IMR-90 (cell line): Measurements from ENCODE around the gene CAMK4. TPM values are rescaled to one million over a fixed set of nuclear protein-coding genes. Genes with fewer than 3 reads are reported as not detected.

Experiments
- ATAC-seq: fragments of 200-7000 bp; cut with Tn5 transposase; 2 replicates; pipeline ENCODE4 v1.9.1; 2020; ENCODE audit warnings: low read depth, mild to moderate bottlenecking, moderate library complexity
- BruUV-seq: library from RNA; stranded (reverse); fragments of 400-500 nt; replicated peaks from 2 replicates; lab custom pipeline; 2021; lab: Mats Ljungman, UMichigan
- CTCF ChIA-PET: fragments of 300-600 bp; formaldehyde crosslinking; extraction: SDS; loops from one replicate; lab custom pipeline; 2021; ENCODE audit warnings: antibody characterized with exemption; lab: Yijun Ruan, JAX
- POLR2A ChIA-PET: fragments of 300-600 bp; sonication (Branson Sonifier 250); formaldehyde crosslinking; loops from one replicate; lab custom pipeline; 2022; ENCODE audit warnings: antibody characterized with exemption; ENCODE audit not compliant: unreplicated experiment; lab: Charles Lee
- DNase-seq: peaks from one replicate; pipeline ENCODE4 v3.0.0; 2013
- H2AFZ ChIP-seq: replicated peaks from 2 replicates; pipeline ENCODE3; 2013; ENCODE audit warnings: low read length, mild to moderate bottlenecking; ENCODE audit not compliant: poor library complexity
- H2AK5ac ChIP-seq: 2 replicates; pipeline ENCODE4 v1.6.1; 2013; ENCODE audit warnings: low read depth, low read length, inconsistent platforms
- H2AK9ac ChIP-seq: replicated peaks from 2 replicates; pipeline ENCODE3; 2013; ENCODE audit warnings: mild to moderate bottlenecking, low read depth, low read length, moderate library complexity; ENCODE audit not compliant: poor library complexity
- H2BK120ac ChIP-seq: 2 replicates; pipeline ENCODE4 v1.6.1; 2013; ENCODE audit warnings: low read depth, low read length, inconsistent platforms
- H2BK15ac ChIP-seq: 3 replicates; pipeline ENCODE4 v1.6.1; 2013; ENCODE audit warnings: low read depth, low read length, inconsistent platforms
- H2BK20ac ChIP-seq: 2 replicates; pipeline ENCODE4 v1.6.1; 2013; ENCODE audit warnings: low read depth, mild to moderate bottlenecking, inconsistent platforms, low read length, moderate library complexity
- H2BK5ac ChIP-seq: 2 replicates; pipeline ENCODE4 v1.6.1; 2013; ENCODE audit warnings: mild to moderate bottlenecking, low read depth, low read length, inconsistent platforms; ENCODE audit not compliant: poor library complexity, severe bottlenecking
- H3K14ac ChIP-seq: replicated peaks from 2 replicates; pipeline ENCODE4 v1.6.1; 2013; ENCODE audit warnings: low read depth, low read length, inconsistent platforms
- H3K18ac ChIP-seq: 2 replicates; pipeline ENCODE4 v1.6.1; 2013; ENCODE audit warnings: low read depth, low read length, control low read depth
- H3K23ac ChIP-seq: 2 replicates; pipeline ENCODE4 v1.6.1; 2013; ENCODE audit warnings: low read depth, low read length, inconsistent platforms
- H3K27ac ChIP-seq: 2 replicates; pipeline ENCODE4 v1.5.1; 2013; ENCODE audit warnings: mild to moderate bottlenecking, control low read depth, low read length; ENCODE audit not compliant: insufficient read depth
- H3K27me3 ChIP-seq: 2 replicates; pipeline ENCODE4 v1.6.1; 2013; ENCODE audit warnings: low read length; ENCODE audit not compliant: control insufficient read depth, insufficient read depth
- H3K36me3 ChIP-seq: 2 replicates; pipeline ENCODE4 v1.6.1; 2013; ENCODE audit warnings: low read length, mixed read lengths; ENCODE audit not compliant: control insufficient read depth, insufficient read depth
- H3K4ac ChIP-seq: 2 replicates; pipeline ENCODE4 v1.6.1; 2013; ENCODE audit warnings: low read depth, low read length, inconsistent platforms
- H3K4me1 ChIP-seq: 2 replicates; pipeline ENCODE4 v1.6.1; 2013; ENCODE audit warnings: low read length, mixed read lengths; ENCODE audit not compliant: control insufficient read depth, insufficient read depth
- H3K4me2 ChIP-seq: 2 replicates; pipeline ENCODE4 v1.6.1; 2013; ENCODE audit warnings: low read depth, mild to moderate bottlenecking, control low read depth, low read length, moderate library complexity
- H3K4me3 ChIP-seq: 2 replicates; pipeline ENCODE4 v1.5.1; 2013; ENCODE audit warnings: low read depth, mild to moderate bottlenecking, control low read depth, low read length, moderate library complexity; ENCODE audit not compliant: insufficient read depth
- H3K56ac ChIP-seq: 2 replicates; pipeline ENCODE4 v1.6.1; 2013; ENCODE audit warnings: low read length, inconsistent platforms; ENCODE audit not compliant: insufficient read depth; ENCODE audit errors: extremely low read depth
- H3K79me1 ChIP-seq, 2 experiments: 2 replicates each; pipeline ENCODE4 v1.6.1; 2013; ENCODE audit warnings: low read length in 2 of 2, inconsistent platforms in 1 of 2, low read depth in 1 of 2
- H3K9ac ChIP-seq: 2 replicates; pipeline ENCODE4 v1.6.1; 2013; ENCODE audit warnings: low read depth, low read length, control low read depth
- H3K9me1 ChIP-seq: 2 replicates; pipeline ENCODE4 v1.6.1; 2013; ENCODE audit warnings: low read length, inconsistent platforms; ENCODE audit not compliant: insufficient read depth
- H3K9me3 ChIP-seq: 2 replicates; pipeline ENCODE4 v1.6.1; 2013; ENCODE audit warnings: low read length; ENCODE audit not compliant: control insufficient read depth, insufficient read depth
- H4K20me1 ChIP-seq: 2 replicates; pipeline ENCODE4 v1.6.1; 2013; ENCODE audit warnings: low read length, inconsistent platforms; ENCODE audit not compliant: insufficient read depth
- H4K5ac ChIP-seq: 2 replicates; pipeline ENCODE4 v1.6.1; 2013; ENCODE audit warnings: mild to moderate bottlenecking, low read depth, low read length, control low read depth
- H4K8ac ChIP-seq, 2 experiments: 2 replicates each; pipeline ENCODE4 v1.6.1; 2013; ENCODE audit warnings: low read depth in 2 of 2, low read length in 2 of 2, control low read depth in 1 of 2, inconsistent platforms in 1 of 2
- H4K91ac ChIP-seq: 2 replicates; pipeline ENCODE4 v1.6.1; 2013; ENCODE audit warnings: low read depth, low read length, inconsistent platforms; ENCODE audit not compliant: insufficient read depth
- BHLHE40 ChIP-seq: fragments of 150-350 bp; IDR thresholded peaks from 2 replicates; pipeline ENCODE4 v1.6.1; 2016; ENCODE audit warnings: mild to moderate bottlenecking, low read depth, low read length
- CEBPB ChIP-seq: IDR thresholded peaks from 2 replicates; pipeline ENCODE4 v1.6.1; 2012; ENCODE audit warnings: low read depth, low read length, improper control_type of control experiment
- CHD1 ChIP-seq: IDR thresholded peaks from 2 replicates; pipeline ENCODE4 v1.6.1; 2012; ENCODE audit warnings: low read depth, low read length, improper control_type of control experiment
- CTCF ChIP-seq: conservative IDR thresholded peaks from 2 replicates; pipeline ENCODE4 v1.5.1; 2012; ENCODE audit warnings: mild to moderate bottlenecking, low read depth, low read length, improper control_type of control experiment
- ELK1 ChIP-seq: fragments of 150-350 bp; IDR thresholded peaks from 2 replicates; pipeline ENCODE4 v1.6.1; 2016; ENCODE audit warnings: low read depth, mild to moderate bottlenecking, low read length, moderate library complexity, borderline replicate concordance
- FOS ChIP-seq: fragments of 150-350 bp; IDR thresholded peaks from 2 replicates; pipeline ENCODE4 v1.6.1; 2016; ENCODE audit warnings: low read depth, low read length
- MAFK ChIP-seq: IDR thresholded peaks from 2 replicates; pipeline ENCODE4 v1.6.1; 2012; ENCODE audit warnings: low read depth, low read length, improper control_type of control experiment
- MAZ ChIP-seq: IDR thresholded peaks from 2 replicates; pipeline ENCODE4 v1.6.1; 2012; ENCODE audit warnings: low read depth, mild to moderate bottlenecking, low read length, improper control_type of control experiment, moderate library complexity, borderline replicate concordance
- MXI1 ChIP-seq: IDR thresholded peaks from 2 replicates; pipeline ENCODE4 v1.6.1; 2012; ENCODE audit warnings: low read depth, mild to moderate bottlenecking, low read length, moderate library complexity, borderline replicate concordance
- NFE2L2 ChIP-seq: fragments of 150-350 bp; IDR thresholded peaks from 2 replicates; pipeline ENCODE4 v1.6.1; 2016; ENCODE audit warnings: low read depth, mild to moderate bottlenecking, low read length
- POLR2A ChIP-seq: IDR thresholded peaks from 2 replicates; pipeline ENCODE4 v1.6.1; 2012; ENCODE audit warnings: mild to moderate bottlenecking, low read depth, low read length
- RAD21 ChIP-seq: IDR thresholded peaks from 2 replicates; pipeline ENCODE4 v1.6.1; 2012; ENCODE audit warnings: low read length, improper control_type of control experiment
- RCOR1 ChIP-seq: IDR thresholded peaks from 2 replicates; pipeline ENCODE4 v1.6.1; 2012; ENCODE audit warnings: mild to moderate bottlenecking, low read length, improper control_type of control experiment; ENCODE audit not compliant: insufficient replicate concordance
- RFX5 ChIP-seq: IDR thresholded peaks from 2 replicates; pipeline ENCODE4 v1.8.0; 2012; ENCODE audit warnings: low read depth, mild to moderate bottlenecking, low read length, moderate library complexity
- SMC3 ChIP-seq: fragments of 150-350 bp; IDR thresholded peaks from 2 replicates; pipeline ENCODE4 v1.6.1; 2016; ENCODE audit warnings: low read depth, mild to moderate bottlenecking, antibody characterized with exemption, low read length, moderate library complexity
- USF2 ChIP-seq: fragments of 150-350 bp; IDR thresholded peaks from 2 replicates; pipeline ENCODE4 v1.6.1; 2017; ENCODE audit warnings: mild to moderate bottlenecking, antibody characterized with exemption, low read length, low read depth
- WGBS, 2 experiments: methylation state at CpG; one replicate each; pipeline versions ENCODE4 v1.1.5 to v1.1.7; 2013; ENCODE audit warnings: missing lambda C conversion rate in 2 of 2; ENCODE audit not compliant: insufficient read length in 1 of 2; ENCODE audit errors: extremely low coverage in 2 of 2; 5-methylcytosine and 5-hydroxymethylcytosine counted together
- dilution Hi-C: fragments of 300-500 bp; cut with HindIII; formaldehyde crosslinking; loops from one replicate; pipeline ENCODE4 v1.14.3; 2018; ENCODE audit warnings: low sequenced_read_pairs; ENCODE audit not compliant: unreplicated experiment
- in situ Hi-C: fragments of 300-500 bp; cut with MboI; formaldehyde crosslinking; loops from 3 replicates; pipeline ENCODE4 v1.14.3; 2019; ENCODE audit warnings: low sequenced_read_pairs, inconsistent platforms, mixed read lengths
- intact Hi-C: fragments of 100-400 bp; cut with micrococcal nuclease; formaldehyde crosslinking; loops from 2 replicates; pipeline ENCODE4 v1.10.0; 2022
- polyA plus RNA-seq, 3 experiments: library from polyadenylated mRNA; depleted of rRNA; stranded (reverse); fragments of >200 nt; gene quantifications; 2 replicates each; pipeline ENCODE4 v1.2.3, GENCODE V29; 2012; ENCODE audit warnings: low replicate concordance in 1 of 3
- total RNA-seq: library from RNA; depleted of rRNA; stranded (reverse); fragments of >200 nt; gene quantifications from 2 replicates; pipeline ENCODE4 v1.2.3, GENCODE V29; 2012

Gene CAMK4
- total and polyA plus RNA-seq, 2 of the 4 experiments (the other 2 are of a cell fraction), result 3.7 to 4.8 TPM

DNA sequence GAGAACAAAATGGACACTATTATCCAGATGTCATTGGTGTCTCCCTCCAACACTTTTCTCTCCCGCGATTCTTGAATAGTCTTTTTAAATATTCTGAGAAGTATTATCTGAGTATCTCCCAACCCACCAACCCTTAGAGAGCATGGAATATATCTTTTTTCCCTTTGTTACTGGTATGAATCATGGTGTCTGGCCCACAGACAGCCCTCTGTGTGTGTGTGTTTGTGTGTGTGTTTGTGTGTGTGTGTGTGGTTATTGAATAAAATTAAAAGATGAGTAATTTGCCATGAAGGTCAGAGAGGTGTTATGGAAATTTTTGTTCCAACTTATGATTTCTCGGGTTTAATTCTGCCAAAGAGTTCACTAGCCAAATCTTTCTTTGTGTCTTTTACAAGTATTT, 47.7 kb downstream of the CAMK4 start:
- no peak overlapping the region for H3K4me2 ChIP-seq
- no peak overlapping the region for H3K23ac ChIP-seq
- H3K4me1 ChIP-seq, result no peaks in the 10 kb centered on the region
- BruUV-seq, result no TSS peak
- H2BK20ac ChIP-seq, result no peak overlapping the region
- H2AK5ac ChIP-seq, result no peak overlapping the region
- TF ChIP-seq RCOR1, result no peak
- TF ChIP-seq CHD1, result no peak
- no peak for TF ChIP-seq NFE2L2
- no peak for TF ChIP-seq MAZ
- TF ChIP-seq RFX5, result no peak
- TF ChIP-seq CTCF, result no peak
- no peak for TF ChIP-seq FOS
- no peak for TF ChIP-seq USF2
- no peak for TF ChIP-seq MXI1
- TF ChIP-seq MAFK, result no peak
- no peak for TF ChIP-seq POLR2A
- TF ChIP-seq RAD21, result no peak
- no peak for TF ChIP-seq CEBPB
- no peak for TF ChIP-seq SMC3
- no peak for TF ChIP-seq ELK1
- TF ChIP-seq BHLHE40, result no peak
- no CpG with 5 or more reads among the region's 3 CpGs for WGBS, 2 experiments
- no peak overlapping the region for H4K8ac ChIP-seq
- H3K4ac ChIP-seq, result no peak overlapping the region
- H4K5ac ChIP-seq, result no peak overlapping the region
- no peak overlapping the region for H3K4me3 ChIP-seq
- no peak for DNase-seq
- no peak overlapping the region for H3K56ac ChIP-seq
- no peaks in the 10 kb centered on the region for H3K79me1 ChIP-seq
- intact Hi-C loops (no loop called here), in situ Hi-C loops (no loop called here), dilution Hi-C loops (no loop called here)
- H3K9ac ChIP-seq, result no peak overlapping the region
- H3K9me1 ChIP-seq, result no peaks in the 10 kb centered on the region
- ChIA-PET POLR2A (no interaction called here), CTCF (interaction anchor here (0.5 kb wide), 1 partner anchor 436 kb away, joined by 3 read pairs; no protein-coding TSS in a partner anchor)
- no peaks in the 10 kb centered on the region for H3K9me3 ChIP-seq
- ATAC-seq, result no peak
- H3K14ac ChIP-seq, result no peak overlapping the region
- no peaks in the 10 kb centered on the region for H3K27me3 ChIP-seq
- no peak overlapping the region for H2AFZ ChIP-seq
- no peak overlapping the region for H3K27ac ChIP-seq
- no peak overlapping the region for H3K18ac ChIP-seq
- no peaks in the 10 kb centered on the region for H4K20me1 ChIP-seq
- no peak overlapping the region for H2BK15ac ChIP-seq
- no peak overlapping the region for H2AK9ac ChIP-seq
- no peak overlapping the region for H2BK120ac ChIP-seq
- H3K36me3 ChIP-seq, result no peaks in the 10 kb centered on the region
- H2BK5ac ChIP-seq, result no peak overlapping the region
- H4K91ac ChIP-seq, result no peak overlapping the region
